GM23248 (cell line): ENCODE measurements around the gene IQSEC1. TPM values are rescaled to one million over a fixed set of nuclear protein-coding genes. Genes with fewer than 3 reads are reported as not detected.

Experiments used
- DNase-seq: peaks from one replicate; pipeline ENCODE4 v3.0.0-alpha.2; 2015
- H2AFZ ChIP-seq: fragments of 200-600 bp; sonication (generic); 2 replicates; pipeline ENCODE4 v1.6.1; 2016; ENCODE audit warnings: antibody characterized with exemption
- H3F3A ChIP-seq: fragments of 200-600 bp; sonication (generic); 2 replicates; pipeline ENCODE4 v1.6.1; 2016; ENCODE audit warnings: mild to moderate bottlenecking, antibody characterized with exemption, mixed run types; ENCODE audit not compliant: insufficient read depth
- H3K27ac ChIP-seq: fragments of 200-600 bp; sonication (generic); 2 replicates; pipeline ENCODE4 v1.5.1; 2016; ENCODE audit warnings: mild to moderate bottlenecking
- H3K27me3 ChIP-seq: fragments of 200-600 bp; sonication (generic); replicated peaks from 2 replicates; pipeline ENCODE4 v1.6.1; 2016; ENCODE audit warnings: mild to moderate bottlenecking; ENCODE audit not compliant: insufficient read depth
- H3K36me3 ChIP-seq: fragments of 200-600 bp; sonication (generic); 2 replicates; pipeline ENCODE4 v1.6.1; 2016; ENCODE audit warnings: low read depth, mild to moderate bottlenecking
- H3K4me1 ChIP-seq: fragments of 200-600 bp; sonication (generic); 2 replicates; pipeline ENCODE4 v1.6.1; 2016; ENCODE audit warnings: mild to moderate bottlenecking; ENCODE audit not compliant: insufficient read depth
- H3K4me2 ChIP-seq: fragments of 200-600 bp; sonication (generic); one replicate; pipeline ENCODE4 v1.6.1; 2016; ENCODE audit warnings: mild to moderate bottlenecking; ENCODE audit not compliant: unreplicated experiment
- H3K4me3 ChIP-seq: fragments of 200-600 bp; sonication (generic); 2 replicates; pipeline ENCODE4 v1.5.1; 2016; ENCODE audit warnings: mild to moderate bottlenecking
- H3K79me2 ChIP-seq: fragments of 200-600 bp; sonication (generic); 2 replicates; pipeline ENCODE4 v1.6.1; 2016; ENCODE audit warnings: mild to moderate bottlenecking; ENCODE audit not compliant: insufficient read depth
- H3K9ac ChIP-seq: fragments of 200-600 bp; sonication (generic); 2 replicates; pipeline ENCODE4 v1.6.1; 2016; ENCODE audit warnings: mild to moderate bottlenecking
- H3K9me2 ChIP-seq: fragments of 200-600 bp; sonication (generic); 2 replicates; pipeline ENCODE4 v1.6.1; 2016; ENCODE audit warnings: mixed run types, mild to moderate bottlenecking, moderate library complexity; ENCODE audit not compliant: insufficient read depth
- H3K9me3 ChIP-seq: fragments of 200-600 bp; sonication (generic); one replicate; pipeline ENCODE4 v1.6.1; 2017; ENCODE audit warnings: low read depth
- H4K20me1 ChIP-seq: fragments of 200-600 bp; sonication (generic); 2 replicates; pipeline ENCODE4 v1.6.0; 2016; ENCODE audit not compliant: insufficient read depth
- EZH2 ChIP-seq: fragments of 200-600 bp; sonication (generic); IDR thresholded peaks from 2 replicates; pipeline ENCODE4 v1.6.1; 2018; ENCODE audit warnings: antibody characterized with exemption, mild to moderate bottlenecking; ENCODE audit not compliant: insufficient read depth, poor library complexity, severe bottlenecking
- EZH2phosphoT487 ChIP-seq: fragments of 200-600 bp; sonication (generic); IDR thresholded peaks from 2 replicates; pipeline ENCODE4 v1.6.1; 2018; ENCODE audit warnings: antibody characterized with exemption, moderate library complexity, mild to moderate bottlenecking, low read depth; ENCODE audit not compliant: insufficient read depth
- WGBS, 2 experiments: methylation state at CpG; one replicate each; pipeline ENCODE4 v1.1.6; 2015 to 2017; ENCODE audit warnings: low lambda C conversion rate in 2 of 2, low coverage in 1 of 2; ENCODE audit errors: missing lambda C conversion rate in 2 of 2; 5-methylcytosine and 5-hydroxymethylcytosine counted together
- in situ Hi-C: fragments of 300-500 bp; cut with MboI; formaldehyde crosslinking; loops from 2 replicates; pipeline ENCODE4 v1.15.0; 2020
- polyA plus RNA-seq: library from polyadenylated mRNA; unstranded; fragments of >200 nt; fragmentation: Nextera tagmentation; extraction: Ambion mirVana; gene quantifications from 2 replicates; pipeline ENCODE4 v1.2.1, GENCODE V29; 2016
- total RNA-seq: library from RNA; depleted of rRNA; stranded (reverse); fragments of >200 nt; shearing (Covaris generic); gene quantifications from 2 replicates; pipeline ENCODE4 v1.2.3, GENCODE V29; 2014

IQSEC1 gene
- total and polyA plus RNA-seq, 2 experiments from 2014 or later: 5.1 to 21.6 TPM

DNA sequence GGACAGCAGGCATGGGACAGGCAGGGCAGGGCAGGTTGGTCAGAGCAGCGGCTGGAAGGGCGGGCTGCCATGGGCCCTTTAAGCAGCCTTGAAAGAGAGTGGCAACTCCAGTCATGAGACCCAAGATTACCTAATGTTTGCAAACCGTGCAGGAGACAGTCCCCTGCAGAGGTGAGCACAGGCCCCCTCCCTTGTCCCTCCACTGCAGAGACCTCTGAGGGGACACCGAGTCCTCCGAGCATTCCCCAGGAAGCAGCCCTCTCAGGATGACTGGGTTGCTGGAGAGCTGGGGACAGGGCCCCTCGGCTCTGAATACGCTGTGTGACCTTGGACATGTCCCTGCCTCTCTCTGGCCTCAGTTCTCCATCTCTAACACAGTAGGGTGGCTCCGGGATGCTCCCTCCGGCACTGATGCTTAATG is 81.4 kb downstream of the IQSEC1 start:
- Histone ChIP-seq H2AFZ (no peak overlapping the region), H3K4me3 (no peak overlapping the region), H3K9me2 (no peaks in the 10 kb centered on the region), H3K27ac (no peak overlapping the region), H3K4me2 (no peak overlapping the region), H3K27me3 (no peaks in the 10 kb centered on the region), H3K4me1 (peaks cover 13% of the 10 kb centered on the region), H3K36me3 (no peaks in the 10 kb centered on the region), H3F3A (peaks cover 9% of the 10 kb centered on the region; the same call in 1 of the 2 replicates), H3K79me2 (no peaks in the 10 kb centered on the region), H3K9ac (no peak overlapping the region), H3K9me3 (no peaks in the 10 kb centered on the region), H4K20me1 (no peaks in the 10 kb centered on the region)
- in situ Hi-C loops: no loop called here
- no peak for DNase-seq
- 85 to 90% methylated on average over 9 of the region's 9 CpGs for WGBS, 2 experiments
- no peak for TF ChIP-seq EZH2phosphoT487
- no peak for TF ChIP-seq EZH2

DNA sequence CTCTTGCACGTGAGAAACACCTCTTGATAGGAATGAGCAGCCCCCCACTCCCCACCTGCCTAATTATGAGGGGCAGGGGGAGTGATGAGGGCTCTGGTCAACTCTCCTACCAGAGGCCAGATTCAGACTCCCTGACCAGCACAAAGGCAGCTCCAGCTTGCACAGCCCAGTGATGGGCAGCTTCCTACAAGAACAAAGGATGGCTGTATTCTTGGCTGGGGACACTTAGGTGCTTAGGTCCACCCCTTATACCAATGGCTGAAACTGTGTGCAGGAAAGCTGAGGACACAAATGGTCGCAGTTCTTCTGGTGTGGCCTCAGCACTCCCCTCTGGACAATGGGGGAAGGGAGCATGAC is 81.8 kb downstream of the IQSEC1 start:
- no peaks in the 10 kb centered on the region for H3K36me3 ChIP-seq
- H3K27ac ChIP-seq: peak overlapping the region; percentile 59; the same call in 1 of the 2 replicates
- no peak overlapping the region for H3K4me3 ChIP-seq
- no peaks in the 10 kb centered on the region for H3K9me2 ChIP-seq
- H3K27me3 ChIP-seq: no peaks in the 10 kb centered on the region
- no peaks in the 10 kb centered on the region for H3K79me2 ChIP-seq
- H3K4me2 ChIP-seq: no peak overlapping the region
- peak; percentile 12 for DNase-seq
- WGBS, 2 experiments: 50 to 54% methylated on average over 2 of the region's 2 CpGs
- TF ChIP-seq EZH2 (no peak), EZH2phosphoT487 (no peak)
- in situ Hi-C loops: no loop called here
- H3K9me3 ChIP-seq: no peaks in the 10 kb centered on the region
- H3K9ac ChIP-seq: no peak overlapping the region
- H3F3A ChIP-seq: peaks cover 9% of the 10 kb centered on the region; the same call in 1 of the 2 replicates
- H2AFZ ChIP-seq: no peak overlapping the region
- H3K4me1 ChIP-seq: peaks cover 13% of the 10 kb centered on the region
- no peaks in the 10 kb centered on the region for H4K20me1 ChIP-seq

DNA sequence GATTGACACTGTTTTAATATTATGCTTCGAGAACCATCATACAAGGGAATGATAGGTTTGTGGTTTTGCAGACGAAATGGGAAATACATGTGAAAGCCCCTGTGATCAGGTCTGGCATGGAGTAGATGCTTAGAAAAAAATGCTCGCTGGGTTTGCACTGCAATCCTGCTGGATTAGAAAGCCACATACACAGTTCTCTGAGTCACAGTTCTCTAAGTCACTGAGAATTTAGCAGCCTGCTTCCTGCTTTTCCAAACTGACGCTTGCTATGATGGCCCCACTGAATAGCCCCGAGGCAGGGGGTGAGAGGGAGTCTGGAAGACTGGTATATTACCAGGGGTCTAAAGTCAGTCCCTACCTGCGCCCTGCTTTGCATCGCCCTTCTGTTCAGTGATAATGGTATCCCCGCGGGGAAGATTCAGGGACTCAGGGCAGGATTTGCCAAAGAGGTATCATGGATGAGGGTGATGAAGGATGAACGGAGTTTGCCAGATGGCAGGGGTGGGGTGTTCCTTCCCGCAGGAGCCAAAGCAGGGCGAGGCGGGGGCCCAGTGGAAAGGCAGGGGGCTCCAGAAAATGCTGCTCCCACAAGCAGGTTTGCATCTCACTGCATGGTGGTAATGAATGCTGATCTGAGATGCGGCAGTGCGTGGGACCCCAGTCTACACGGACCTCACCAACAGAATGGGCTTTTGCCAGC is 82.3 kb downstream of the IQSEC1 start:
- H3F3A ChIP-seq: peaks cover 9% of the 10 kb centered on the region; the same call in 1 of the 2 replicates
- H3K9me3 ChIP-seq: no peaks in the 10 kb centered on the region
- 0 out of 2 replicates have a peak overlapping the region, but pooled peaks have one; percentile 25 for H3K4me3 ChIP-seq
- peak overlapping the region; percentile 59 for H3K27ac ChIP-seq
- no peaks in the 10 kb centered on the region for H3K79me2 ChIP-seq
- H2AFZ ChIP-seq: peak overlapping the region; percentile 75
- no peaks in the 10 kb centered on the region for H4K20me1 ChIP-seq
- peak overlapping the region; percentile 39 for H3K4me2 ChIP-seq
- H3K4me1 ChIP-seq: peaks cover 13% of the 10 kb centered on the region
- no peaks in the 10 kb centered on the region for H3K36me3 ChIP-seq
- no peaks in the 10 kb centered on the region for H3K27me3 ChIP-seq
- in situ Hi-C loops: no loop called here
- TF ChIP-seq EZH2phosphoT487 (no peak), EZH2 (no peak)
- peak; percentile 94 for DNase-seq
- WGBS, 2 experiments: 26% methylated on average over 15 to 16 of the region's 16 CpGs
- peak overlapping the region; percentile 21; the same call in 1 of the 2 replicates for H3K9ac ChIP-seq
- no peaks in the 10 kb centered on the region for H3K9me2 ChIP-seq

DNA sequence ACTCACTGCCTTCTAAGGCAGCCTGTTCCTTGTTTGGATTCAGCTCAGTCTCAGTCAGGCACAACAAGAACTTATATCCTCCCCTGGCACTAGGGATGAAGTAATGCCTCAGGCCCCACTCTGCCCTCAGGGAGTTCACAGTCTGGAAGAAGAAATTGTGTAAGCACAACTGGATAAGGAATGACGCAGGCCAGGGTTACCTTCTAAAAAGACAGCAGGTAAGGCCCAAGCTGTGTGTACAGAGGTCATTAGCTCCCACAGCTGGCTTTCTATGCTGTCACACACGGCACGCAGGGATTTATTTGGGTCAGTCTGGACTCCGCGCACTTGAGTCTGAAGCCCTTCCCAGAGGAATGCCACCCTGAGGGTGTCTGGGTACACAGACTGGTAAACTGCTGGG is 82.9 kb downstream of the IQSEC1 start:
- in situ Hi-C loops: no loop called here
- no peaks in the 10 kb centered on the region for H3K36me3 ChIP-seq
- H2AFZ ChIP-seq: peak overlapping the region; percentile 75; the same call in 1 of the 2 replicates
- no peaks in the 10 kb centered on the region for H3K9me2 ChIP-seq
- peak overlapping the region; percentile 19 for H3K4me2 ChIP-seq
- H3K9me3 ChIP-seq: no peaks in the 10 kb centered on the region
- no peak for TF ChIP-seq EZH2
- TF ChIP-seq EZH2phosphoT487: no peak
- peak; percentile 31 for DNase-seq
- peak overlapping the region; percentile 59 for H3K27ac ChIP-seq
- H3K79me2 ChIP-seq: no peaks in the 10 kb centered on the region
- peaks cover 13% of the 10 kb centered on the region for H3K4me1 ChIP-seq
- H3K4me3 ChIP-seq: no peak overlapping the region
- peak overlapping the region; percentile 21; the same call in 1 of the 2 replicates for H3K9ac ChIP-seq
- WGBS, 2 experiments: 90 to 93% methylated on average over 5 of the region's 5 CpGs
- peaks cover 9% of the 10 kb centered on the region; the same call in 1 of the 2 replicates for H3F3A ChIP-seq
- H4K20me1 ChIP-seq: no peaks in the 10 kb centered on the region
- no peaks in the 10 kb centered on the region for H3K27me3 ChIP-seq
